Parathyroid adenoma (tissue), 2 donors: Measurements from ENCODE around the gene ZNF580.
A peak's percentile ranks its signal among the peaks of the same experiment; 100 is the strongest.

Experiments used
- H2AFZ ChIP-seq: fragments of 300-600 bp; sonication (generic); one replicate; pipeline ENCODE4 v1.7.0; 2017; ENCODE audit warnings: antibody characterized with exemption, mild to moderate bottlenecking
- H3K27ac ChIP-seq: fragments of 300-600 bp; sonication (generic); one replicate; pipeline ENCODE4 v1.7.0; 2017
- H3K27me3 ChIP-seq: fragments of 300-600 bp; sonication (generic); one replicate; pipeline ENCODE4 v1.7.0; 2017; ENCODE audit warnings: low read length; ENCODE audit not compliant: control insufficient read depth, insufficient read depth
- H3K36me3 ChIP-seq: fragments of 300-600 bp; sonication (generic); one replicate; pipeline ENCODE4 v1.7.0; 2017; ENCODE audit warnings: low read length; ENCODE audit not compliant: control insufficient read depth, insufficient read depth
- H3K4me1 ChIP-seq: fragments of 300-600 bp; sonication (generic); one replicate; pipeline ENCODE4 v1.7.0; 2017; ENCODE audit warnings: control low read depth
- H3K4me2 ChIP-seq: fragments of 300-600 bp; sonication (generic); one replicate; pipeline ENCODE4 v1.7.0; 2017; ENCODE audit warnings: low read length
- H3K4me3 ChIP-seq: fragments of 300-600 bp; sonication (generic); one replicate; pipeline ENCODE4 v1.7.0; 2017; ENCODE audit warnings: low read depth, low read length
- H3K79me2 ChIP-seq: fragments of 300-600 bp; sonication (generic); one replicate; pipeline ENCODE4 v1.7.0; 2017; ENCODE audit warnings: control low read depth
- H3K9ac ChIP-seq: fragments of 300-600 bp; sonication (generic); one replicate; pipeline ENCODE4 v1.7.0; 2017; ENCODE audit warnings: mild to moderate bottlenecking
- H3K9me3 ChIP-seq: fragments of 300-600 bp; sonication (generic); one replicate; pipeline ENCODE4 v1.7.0; 2017; ENCODE audit warnings: low read length; ENCODE audit not compliant: control insufficient read depth
- CTCF ChIP-seq: fragments of 300-600 bp; sonication (generic); IDR thresholded peaks from one replicate; pipeline ENCODE4 v1.7.0; 2017; ENCODE audit warnings: antibody characterized with exemption, mild to moderate bottlenecking
- donor health status: primary hyperparathyroidism.

Gene ZNF580

DNA sequence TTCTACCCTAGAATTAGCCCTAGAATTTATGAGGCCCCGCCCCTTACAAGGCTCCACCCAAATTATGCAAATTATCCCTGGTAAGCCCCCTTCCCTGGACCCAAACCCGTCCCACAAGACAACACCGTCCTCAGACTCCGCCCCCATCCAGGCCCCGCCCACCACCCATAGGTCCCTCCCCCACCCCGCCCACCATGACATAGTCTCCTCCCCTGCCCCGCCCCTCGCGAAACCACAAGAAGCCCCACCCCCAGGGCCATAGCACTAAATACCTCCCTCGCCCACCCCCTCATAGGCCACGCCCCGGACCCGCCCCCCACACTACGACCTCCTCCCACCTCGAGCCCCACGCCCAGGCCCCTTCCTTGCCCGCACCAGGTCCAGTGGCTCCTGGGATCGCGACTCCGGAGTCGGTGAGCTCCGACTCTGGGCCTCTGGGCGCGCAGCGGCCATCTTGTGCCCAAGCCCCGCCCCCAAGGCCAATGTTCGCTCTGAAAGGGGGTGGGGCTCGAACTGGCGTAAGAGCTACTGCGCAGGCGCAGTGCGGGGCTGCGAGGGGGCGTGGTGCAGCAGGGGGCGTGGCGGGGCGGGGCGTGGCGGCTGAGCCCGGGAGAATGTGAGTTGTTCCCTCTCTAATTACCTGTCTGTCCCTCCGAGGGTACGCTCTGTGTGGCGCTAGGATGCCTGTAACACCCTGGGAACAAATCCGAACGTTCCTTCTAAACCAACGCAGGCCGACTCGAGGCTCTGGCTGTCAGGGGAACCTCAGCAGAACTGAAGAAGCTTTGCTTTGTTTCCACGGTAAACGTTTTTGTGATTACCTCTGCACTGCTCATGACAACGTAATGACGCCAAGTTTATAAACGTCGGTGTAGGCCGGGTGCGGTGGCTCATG, 16.4 kb upstream of the ZNF580 start, which contains the start of gene ZNF784:
ZNF784 (minus strand) TSS at position 458 of the 895 bp plus-strand sequence; CDS start at position 453, 5 bp downstream.
- H3K4me2 ChIP-seq, result peak within 1 kb of the TSS; percentile 67
- no peaks in the 10 kb centered on the region for H3K27me3 ChIP-seq
- no peak for TF ChIP-seq CTCF
- no peaks in the 10 kb centered on the region for H3K9me3 ChIP-seq
- H3K79me2 ChIP-seq, result no peaks in the 10 kb centered on the region
- H3K4me1 ChIP-seq, result no peaks in the 10 kb centered on the region
- peak within 1 kb of the TSS; percentile 78 for H3K4me3 ChIP-seq
- H3K27ac ChIP-seq, result peak within 1 kb of the TSS; percentile 95
- H3K9ac ChIP-seq, result no peak within 1 kb of the TSS
- peak within 1 kb of the TSS; percentile 96 for H2AFZ ChIP-seq
- no peaks in the 10 kb centered on the region for H3K36me3 ChIP-seq

DNA sequence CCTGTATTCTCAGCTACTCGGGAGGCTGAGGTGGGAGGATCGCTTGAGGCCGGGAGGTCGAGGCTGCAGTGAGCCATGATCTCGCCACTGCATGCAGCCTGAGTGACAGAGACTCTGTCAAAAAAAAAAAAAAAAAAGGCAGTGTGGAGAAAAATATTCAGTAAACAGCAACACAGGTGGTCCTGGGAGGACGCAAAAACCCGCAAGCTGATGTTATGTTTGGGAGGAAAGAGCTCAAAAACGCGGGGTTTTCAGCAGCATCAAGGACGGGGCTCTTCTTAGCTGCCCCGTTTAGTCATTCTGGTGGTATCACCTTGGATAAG, 15.8 kb upstream of the ZNF580 start:
- no peaks in the 10 kb centered on the region for H3K9me3 ChIP-seq
- H3K4me3 ChIP-seq, result peak overlapping the region; percentile 78
- H3K4me2 ChIP-seq, result peak overlapping the region; percentile 67
- no peak for TF ChIP-seq CTCF
- no peaks in the 10 kb centered on the region for H3K79me2 ChIP-seq
- peak overlapping the region; percentile 96 for H2AFZ ChIP-seq
- H3K36me3 ChIP-seq, result no peaks in the 10 kb centered on the region
- peak overlapping the region; percentile 95 for H3K27ac ChIP-seq
- H3K9ac ChIP-seq, result no peak overlapping the region
- H3K27me3 ChIP-seq, result no peaks in the 10 kb centered on the region
- H3K4me1 ChIP-seq, result no peaks in the 10 kb centered on the region

- TF ChIP-seq CTCF, result no peak
- no peaks in the 10 kb centered on the region for H3K9me3 ChIP-seq
- H3K36me3 ChIP-seq, result no peaks in the 10 kb centered on the region
- H3K27ac ChIP-seq, result no peak overlapping the region
- H3K9ac ChIP-seq, result no peak overlapping the region
- H2AFZ ChIP-seq, result no peak overlapping the region
- H3K4me2 ChIP-seq, result no peak overlapping the region
- H3K27me3 ChIP-seq, result no peaks in the 10 kb centered on the region
- H3K4me1 ChIP-seq, result peaks cover under 1% of the 10 kb centered on the region
- no peaks in the 10 kb centered on the region for H3K79me2 ChIP-seq
- H3K4me3 ChIP-seq, result no peak overlapping the region
These were observed 14.5 kb upstream of the ZNF580 start for GRCh38 chr19:55626350-55626749.

GRCh38 chr19:55632463-55632834, 8.4 kb upstream of the ZNF580 start:
- no peaks in the 10 kb centered on the region for H3K36me3 ChIP-seq
- H3K79me2 ChIP-seq, result peaks cover 25% of the 10 kb centered on the region
- H3K4me2 ChIP-seq, result no peak overlapping the region
- peak overlapping the region; percentile 40 for H3K27ac ChIP-seq
- no peaks in the 10 kb centered on the region for H3K9me3 ChIP-seq
- peaks cover 16% of the 10 kb centered on the region for H3K4me1 ChIP-seq
- H3K27me3 ChIP-seq, result no peaks in the 10 kb centered on the region
- no peak overlapping the region for H3K4me3 ChIP-seq
- H2AFZ ChIP-seq, result peak overlapping the region; percentile 68
- H3K9ac ChIP-seq, result no peak overlapping the region
- TF ChIP-seq CTCF, result peak; percentile 94

DNA sequence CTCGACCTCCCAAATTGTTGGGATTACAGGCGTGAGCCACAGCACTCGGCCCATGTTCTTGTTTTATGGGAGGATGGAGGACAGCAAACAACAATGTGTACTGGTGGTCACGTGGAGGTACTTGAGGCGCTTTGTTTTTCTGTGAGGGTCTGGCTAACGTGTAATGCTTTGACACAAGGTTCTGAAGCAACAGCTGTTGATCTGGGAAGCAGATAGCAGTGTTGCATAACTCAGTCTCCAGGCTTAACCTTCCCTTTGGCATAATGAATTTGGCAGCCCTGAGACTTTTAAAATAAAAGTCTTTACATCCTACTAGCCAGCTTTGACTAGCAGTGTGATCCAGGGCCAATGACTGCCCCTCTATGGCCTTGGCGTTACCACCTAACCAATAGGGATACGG, 6.9 kb upstream of the ZNF580 start:
- Histone ChIP-seq H3K4me3 (no peak overlapping the region), H3K9ac (no peak overlapping the region)

More for the DNA sequence above, 6.9 kb upstream of the ZNF580 start:
- no peak overlapping the region for H3K4me2 ChIP-seq
- no peaks in the 10 kb centered on the region for H3K36me3 ChIP-seq
- H3K27ac ChIP-seq, result peak overlapping the region; percentile 100
- H3K79me2 ChIP-seq, result peaks cover 28% of the 10 kb centered on the region
- no peaks in the 10 kb centered on the region for H3K9me3 ChIP-seq
- TF ChIP-seq CTCF, result no peak
- no peaks in the 10 kb centered on the region for H3K27me3 ChIP-seq
- H2AFZ ChIP-seq, result peak overlapping the region; percentile 88
- H3K4me1 ChIP-seq, result peaks cover 20% of the 10 kb centered on the region
